SKM-1 treated with dmso at 0.1 percent for 144 hours (cell line): ENCODE measurements around the gene F10.

ENCODE experiments used
- DNase-seq: peaks from one replicate; lab custom pipeline; 2025; ENCODE audit not compliant: unreplicated experiment; lab: John Stamatoyannopoulos, UW

The F10 gene

GRCh38 chr13:113086031-113086750 lies 36.4 kb upstream of the F10 start:
- DNase-seq, result no peak

- no peak for DNase-seq
Measured at GRCh38 chr13:113086991-113087922, 35.3 kb upstream of the F10 start.

- no peak for DNase-seq
Measured at GRCh38 chr13:113087923-113088690, 34.5 kb upstream of the F10 start.

- no peak for DNase-seq
Measured at GRCh38 chr13:113088691-113089020, 33.9 kb upstream of the F10 start.

GRCh38 chr13:113089693-113090414 lies 32.7 kb upstream of the F10 start:
- DNase-seq, result no peak

- DNase-seq, result no peak
Measured at GRCh38 chr13:113090415-113090770, 32.2 kb upstream of the F10 start.

GRCh38 chr13:113090806-113091205 lies 31.8 kb upstream of the F10 start:
- no peak for DNase-seq

GRCh38 chr13:113091211-113091771 lies 31.3 kb upstream of the F10 start:
- no peak for DNase-seq

GRCh38 chr13:113091891-113092775 lies 30.5 kb upstream of the F10 start:
- no peak for DNase-seq

- DNase-seq, result no peak
Measured at GRCh38 chr13:113092776-113093579, 29.6 kb upstream of the F10 start.

- no peak for DNase-seq
Measured at GRCh38 chr13:113093580-113094409, 28.8 kb upstream of the F10 start.

- no peak for DNase-seq
Measured at GRCh38 chr13:113094410-113094800, 28.2 kb upstream of the F10 start.

- DNase-seq, result no peak
Measured at GRCh38 chr13:113095146-113096051, 27.2 kb upstream of the F10 start.

- DNase-seq, result no peak
Measured at GRCh38 chr13:113096052-113096744, 26.4 kb upstream of the F10 start.

- DNase-seq, result no peak
Measured at GRCh38 chr13:113096745-113097305, 25.8 kb upstream of the F10 start.

GRCh38 chr13:113097651-113098050 lies 24.9 kb upstream of the F10 start:
- DNase-seq, result no peak
